ENCODE results near the gene TEAD1. TPM values are rescaled to one million over a fixed set of nuclear protein-coding genes. Genes with fewer than 3 reads are reported as not detected.

The TEAD1 gene
- total RNA-seq, 1 donor from 2014 or later, result 62.5 TPM

DNA sequence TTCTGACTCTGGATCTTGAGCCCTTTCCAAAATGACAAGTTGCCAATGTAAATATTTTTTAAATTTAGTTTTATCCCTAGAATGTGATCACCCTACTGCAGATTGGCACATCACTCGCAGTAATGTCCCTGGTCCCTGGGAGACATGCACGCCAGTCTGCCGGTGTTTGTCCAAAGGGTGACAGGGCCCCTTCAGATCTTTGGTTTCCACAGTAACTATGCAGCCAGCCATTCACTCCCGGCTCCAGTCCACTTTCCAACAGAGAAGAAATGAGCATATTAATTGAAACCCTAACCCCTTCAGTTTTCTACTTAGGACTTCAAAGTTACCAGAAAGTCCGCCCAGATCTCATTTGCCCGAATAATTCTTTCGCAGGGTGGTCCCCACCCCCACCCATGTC is 309.1 kb downstream of the TEAD1 start:
- TF ChIP-seq, protein P1, sequence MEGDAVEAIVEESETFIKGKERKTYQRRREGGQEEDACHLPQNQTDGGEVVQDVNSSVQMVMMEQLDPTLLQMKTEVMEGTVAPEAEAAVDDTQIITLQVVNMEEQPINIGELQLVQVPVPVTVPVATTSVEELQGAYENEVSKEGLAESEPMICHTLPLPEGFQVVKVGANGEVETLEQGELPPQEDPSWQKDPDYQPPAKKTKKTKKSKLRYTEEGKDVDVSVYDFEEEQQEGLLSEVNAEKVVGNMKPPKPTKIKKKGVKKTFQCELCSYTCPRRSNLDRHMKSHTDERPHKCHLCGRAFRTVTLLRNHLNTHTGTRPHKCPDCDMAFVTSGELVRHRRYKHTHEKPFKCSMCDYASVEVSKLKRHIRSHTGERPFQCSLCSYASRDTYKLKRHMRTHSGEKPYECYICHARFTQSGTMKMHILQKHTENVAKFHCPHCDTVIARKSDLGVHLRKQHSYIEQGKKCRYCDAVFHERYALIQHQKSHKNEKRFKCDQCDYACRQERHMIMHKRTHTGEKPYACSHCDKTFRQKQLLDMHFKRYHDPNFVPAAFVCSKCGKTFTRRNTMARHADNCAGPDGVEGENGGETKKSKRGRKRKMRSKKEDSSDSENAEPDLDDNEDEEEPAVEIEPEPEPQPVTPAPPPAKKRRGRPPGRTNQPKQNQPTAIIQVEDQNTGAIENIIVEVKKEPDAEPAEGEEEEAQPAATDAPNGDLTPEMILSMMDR (IDR thresholded peaks at IDR 0.05; ENCODE audit: partially characterized antibody, unreplicated experiment), result no peak
- Mint-ChIP-seq H3K27me3 (ENCODE audit: unreplicated experiment) (peaks cover 2% of the 10 kb centered on the region), H3K4me1 (ENCODE audit: low read depth, unreplicated experiment) (no peaks in the 10 kb centered on the region), H3K9me3 (ENCODE audit: unreplicated experiment) (no peaks in the 10 kb centered on the region), H3K4me3 (ENCODE audit: unreplicated experiment) (no peak overlapping the region), H3K27ac (ENCODE audit: unreplicated experiment) (no peak overlapping the region), H3K36me3 (ENCODE audit: unreplicated experiment) (no peaks in the 10 kb centered on the region)
- DNase-seq, result no peak

DNA sequence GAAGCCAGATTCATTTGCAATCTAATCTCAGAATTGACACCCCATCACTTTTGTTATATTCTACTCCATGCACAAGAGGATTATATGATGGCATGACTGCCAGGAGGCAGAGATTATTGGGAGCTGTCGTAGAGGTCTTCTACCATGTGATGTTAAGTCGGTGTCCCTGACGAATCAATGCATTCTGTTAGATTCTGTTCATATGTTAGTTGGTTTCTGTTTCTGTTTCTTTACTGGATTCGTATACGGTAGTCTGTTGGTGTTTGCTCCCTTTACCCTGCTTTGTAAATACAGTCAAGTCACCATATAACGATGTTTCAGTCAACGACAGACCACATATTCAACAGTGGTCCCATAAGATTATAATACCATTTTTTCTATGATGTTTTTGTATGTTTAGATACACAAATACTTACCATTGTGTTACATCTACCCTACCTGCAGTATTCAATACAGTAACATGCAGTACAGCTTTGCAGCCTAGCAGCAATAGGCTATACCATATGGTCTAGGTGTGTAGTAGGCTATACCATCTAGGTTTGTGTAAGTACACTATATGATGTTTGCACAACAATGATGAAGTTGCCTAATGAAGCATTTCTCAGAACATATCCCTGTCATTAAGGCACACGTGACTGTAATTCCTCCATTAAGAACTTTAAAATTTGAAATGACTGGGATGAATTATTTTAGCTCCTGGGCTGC is 312.1 kb downstream of the TEAD1 start:
- Mint-ChIP-seq H3K27ac (ENCODE audit: unreplicated experiment) (no peak overlapping the region), H3K36me3 (ENCODE audit: unreplicated experiment) (no peaks in the 10 kb centered on the region), H3K4me3 (ENCODE audit: unreplicated experiment) (no peak overlapping the region), H3K9me3 (ENCODE audit: unreplicated experiment) (no peaks in the 10 kb centered on the region), H3K4me1 (ENCODE audit: low read depth, unreplicated experiment) (no peaks in the 10 kb centered on the region), H3K27me3 (ENCODE audit: unreplicated experiment) (peaks cover 2% of the 10 kb centered on the region)
- TF ChIP-seq, protein P1 (IDR thresholded peaks at IDR 0.05; ENCODE audit: partially characterized antibody, unreplicated experiment), result no peak
- DNase-seq, result no peak

- Mint-ChIP-seq H3K4me3 (ENCODE audit: unreplicated experiment) (no peak overlapping the region), H3K27ac (ENCODE audit: unreplicated experiment) (no peak overlapping the region), H3K27me3 (ENCODE audit: unreplicated experiment) (peaks cover 2% of the 10 kb centered on the region), H3K9me3 (ENCODE audit: unreplicated experiment) (no peaks in the 10 kb centered on the region), H3K36me3 (ENCODE audit: unreplicated experiment) (no peaks in the 10 kb centered on the region), H3K4me1 (ENCODE audit: low read depth, unreplicated experiment) (no peaks in the 10 kb centered on the region)
- no peak for DNase-seq
- TF ChIP-seq, protein P1 (IDR thresholded peaks at IDR 0.05; ENCODE audit: partially characterized antibody, unreplicated experiment), result no peak
These were observed 315.4 kb downstream of the TEAD1 start for GRCh38 chr11:12989428-12990161.

DNA sequence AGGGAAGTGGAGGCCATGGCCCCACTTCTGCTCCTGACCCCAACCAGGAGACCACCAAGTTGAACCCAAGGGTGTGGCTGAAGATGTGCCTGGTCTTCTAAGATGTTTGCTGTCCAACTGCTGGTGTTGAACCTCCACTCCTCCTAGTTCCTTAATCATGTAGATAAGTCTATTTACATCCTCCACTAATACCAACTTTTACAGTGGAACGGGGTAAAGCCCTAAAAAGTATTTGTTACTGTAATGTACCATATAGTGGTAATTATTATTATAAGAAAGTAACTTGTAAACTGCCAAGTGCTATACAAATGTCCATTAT is 315.9 kb downstream of the TEAD1 start:
- Mint-ChIP-seq H3K27me3 (ENCODE audit: unreplicated experiment) (peaks cover 2% of the 10 kb centered on the region), H3K4me1 (ENCODE audit: low read depth, unreplicated experiment) (no peaks in the 10 kb centered on the region), H3K27ac (ENCODE audit: unreplicated experiment) (no peak overlapping the region)

More for the DNA sequence above, 315.9 kb downstream of the TEAD1 start:
- no peak for DNase-seq
- TF ChIP-seq, protein P1 (IDR thresholded peaks at IDR 0.05; ENCODE audit: partially characterized antibody, unreplicated experiment), result no peak
- Mint-ChIP-seq H3K4me3 (ENCODE audit: unreplicated experiment) (no peak overlapping the region), H3K36me3 (ENCODE audit: unreplicated experiment) (no peaks in the 10 kb centered on the region), H3K9me3 (ENCODE audit: unreplicated experiment) (no peaks in the 10 kb centered on the region)
